Measurements from ENCODE around the gene PPFIA4.

Gene PPFIA4

DNA sequence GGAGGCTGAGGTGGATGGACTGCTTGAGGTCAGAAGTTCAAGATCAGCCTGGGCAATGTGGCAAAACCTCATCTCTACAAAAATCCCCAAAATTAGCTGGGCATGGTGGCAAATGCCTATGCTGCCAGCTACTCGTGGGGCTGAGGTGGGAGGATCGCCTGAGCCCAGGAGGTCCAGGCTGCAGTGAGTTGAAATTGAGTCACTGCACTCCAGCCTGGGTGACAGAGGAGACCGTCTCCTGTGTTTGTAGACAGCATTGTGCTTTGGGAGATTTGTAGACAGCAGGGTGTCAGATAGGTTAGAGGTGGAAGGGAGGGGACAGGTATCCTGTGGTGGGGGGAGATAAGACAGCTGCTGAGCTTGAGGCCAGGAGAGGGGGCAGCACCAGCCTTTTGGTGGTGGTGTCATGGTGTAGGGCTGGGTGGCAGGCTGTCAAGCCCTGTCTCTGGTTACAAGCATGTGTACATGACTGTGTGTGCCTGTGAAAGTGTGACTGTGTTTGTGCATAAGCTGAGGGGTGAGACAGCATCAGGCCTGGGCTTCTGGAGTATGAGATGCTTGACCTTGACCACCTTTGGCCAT, 15.2 kb downstream of the PPFIA4 start:
- no peak for DNase-seq

DNA sequence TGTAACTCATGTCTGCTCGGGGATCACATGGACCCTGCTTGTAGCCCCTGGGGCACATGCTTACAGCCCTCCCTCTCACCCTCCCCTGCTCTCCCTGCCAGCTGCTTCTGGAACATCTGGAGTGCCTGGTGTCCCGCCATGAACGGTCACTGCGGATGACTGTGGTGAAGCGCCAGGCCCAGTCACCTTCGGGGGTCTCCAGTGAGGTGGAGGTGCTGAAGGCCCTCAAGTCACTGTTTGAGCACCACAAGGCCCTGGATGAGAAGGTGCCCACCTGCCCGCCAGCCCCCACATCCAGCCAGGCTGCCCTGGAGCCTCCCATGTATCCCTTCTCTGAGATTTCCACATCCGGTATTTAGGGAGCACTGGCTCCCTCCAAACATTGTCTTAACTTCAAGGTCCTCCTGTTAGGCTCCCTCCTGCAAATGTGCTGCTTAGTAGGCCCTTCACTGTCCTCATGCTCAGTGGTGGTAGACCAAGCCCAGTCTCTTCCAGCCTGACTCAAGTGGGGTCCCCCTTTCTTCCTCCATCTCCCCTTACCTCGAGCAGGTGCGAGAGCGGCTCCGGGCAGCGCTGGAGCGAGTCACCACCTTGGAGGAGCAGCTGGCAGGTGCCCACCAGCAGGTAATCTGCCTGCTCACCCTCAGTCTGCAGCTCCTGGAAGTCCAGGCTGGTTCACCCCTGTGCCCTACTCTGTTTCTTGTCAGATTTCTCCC, 17.7 kb downstream of the PPFIA4 start:
- no peak for DNase-seq

- no peak for DNase-seq
These were observed 18.4 kb downstream of the PPFIA4 start for GRCh38 chr1:203044546-203045250.

- DNase-seq = no peak
These were observed 19.0 kb downstream of the PPFIA4 start for GRCh38 chr1:203045336-203045735.

GRCh38 chr1:203045821-203046594, 19.7 kb downstream of the PPFIA4 start:
- no peak for DNase-seq

DNA sequence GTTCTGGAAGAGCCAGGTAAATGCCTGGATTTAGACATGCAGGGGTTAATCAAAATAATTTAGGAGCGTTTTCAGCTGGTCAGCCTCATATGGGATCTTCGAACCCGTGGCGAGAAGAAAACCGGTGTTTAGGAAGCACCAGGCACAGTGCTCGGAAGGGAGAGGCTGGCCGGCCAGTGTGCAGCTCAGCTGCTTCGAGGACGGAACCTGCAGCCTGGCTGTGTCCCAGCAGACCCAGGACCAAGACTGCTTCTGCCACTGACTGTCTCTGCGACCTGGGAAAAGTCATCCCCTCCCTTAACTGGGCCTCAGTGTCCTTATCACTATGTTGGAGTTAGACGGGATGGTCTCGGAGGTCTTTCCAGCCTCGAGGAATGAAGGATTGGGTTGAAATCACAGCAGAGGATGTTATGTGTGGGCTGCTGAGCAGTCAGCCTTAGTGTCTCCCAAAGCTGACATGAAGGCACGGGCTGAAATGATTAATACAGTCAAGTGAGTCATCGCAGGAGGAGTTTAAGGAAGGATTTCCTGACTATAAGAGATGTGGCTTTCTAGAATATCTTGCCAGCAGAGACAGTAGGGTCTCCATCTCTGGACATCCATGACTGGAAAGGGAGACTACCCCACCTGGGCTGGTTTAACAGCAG, 20.8 kb downstream of the PPFIA4 start:
- no peak for DNase-seq

GRCh38 chr1:203048086-203048485, 21.8 kb downstream of the PPFIA4 start:
- no peak for DNase-seq

DNA sequence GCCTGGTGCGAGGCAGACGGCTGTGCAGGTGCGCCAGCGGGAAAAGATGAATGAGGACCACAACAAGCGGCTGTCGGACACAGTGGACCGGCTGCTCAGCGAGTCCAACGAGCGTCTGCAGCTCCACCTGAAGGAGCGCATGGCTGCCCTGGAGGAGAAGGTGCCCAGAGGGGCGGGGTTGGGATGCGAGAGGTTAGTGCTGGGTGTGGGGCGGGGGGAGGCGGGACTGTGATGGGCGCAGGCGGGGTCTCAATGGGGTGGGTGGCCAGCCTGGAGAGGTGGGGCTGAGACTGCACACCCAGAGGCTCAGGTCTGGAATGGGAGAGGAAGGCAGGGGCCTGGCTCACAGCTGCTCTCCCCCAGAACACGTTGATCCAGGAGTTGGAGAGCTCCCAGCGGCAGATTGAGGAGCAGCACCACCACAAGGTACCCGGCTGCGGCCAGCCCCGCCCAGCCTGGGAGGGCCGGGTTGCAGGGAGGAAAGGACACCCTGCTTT, 22.3 kb downstream of the PPFIA4 start:
- no peak for DNase-seq

DNA sequence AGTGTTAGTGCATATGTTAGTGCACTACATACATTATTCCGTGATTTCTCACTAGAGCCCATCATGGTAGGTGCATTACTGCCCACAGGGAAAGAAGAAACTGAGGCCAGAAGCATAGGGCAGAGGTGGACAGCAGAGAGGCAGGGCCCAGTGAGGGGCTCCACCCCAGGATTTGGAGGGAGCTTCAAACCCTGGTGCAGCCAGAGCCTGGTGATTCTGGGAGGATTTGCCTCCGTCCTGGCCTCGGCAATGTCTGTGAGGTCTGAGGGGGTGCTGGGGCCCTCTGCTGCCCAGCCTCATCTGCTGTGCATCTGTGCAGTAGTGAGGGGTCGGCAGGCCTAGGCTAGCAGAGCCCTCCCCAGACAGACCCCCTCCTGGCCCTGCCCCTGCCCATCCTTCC, 22.8 kb downstream of the PPFIA4 start:
- no peak for DNase-seq

DNA sequence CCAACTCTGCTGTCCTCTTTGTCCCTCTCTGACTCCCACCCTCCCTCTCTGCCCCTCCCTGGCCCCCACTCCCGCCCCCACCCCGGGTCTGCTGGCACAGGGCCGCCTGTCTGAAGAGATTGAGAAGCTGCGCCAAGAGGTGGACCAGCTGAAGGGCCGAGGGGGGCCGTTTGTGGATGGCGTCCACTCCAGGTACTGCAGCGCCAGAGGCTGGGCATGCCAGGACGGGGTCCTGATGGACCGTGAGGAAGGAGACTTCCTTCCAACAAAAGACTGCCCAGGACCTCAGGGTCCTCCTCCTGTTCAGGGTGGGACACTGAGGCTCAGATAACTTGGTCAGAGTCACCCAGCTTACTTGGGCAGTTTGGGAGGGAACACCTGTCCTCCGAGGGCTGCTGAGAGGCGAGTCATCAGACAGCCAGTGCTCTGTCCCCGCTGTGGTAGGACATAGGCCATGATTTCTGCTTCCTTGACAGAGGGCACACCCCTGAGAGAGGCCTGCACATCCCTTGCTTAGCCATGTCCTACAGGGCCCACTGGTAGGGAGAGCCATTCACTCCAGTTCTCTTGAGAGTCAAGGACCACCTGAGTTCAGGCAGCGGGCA, 23.4 kb downstream of the PPFIA4 start:
- DNase-seq = no peak

- no peak for DNase-seq
These were observed 24.5 kb downstream of the PPFIA4 start for GRCh38 chr1:203050826-203051225.

DNA sequence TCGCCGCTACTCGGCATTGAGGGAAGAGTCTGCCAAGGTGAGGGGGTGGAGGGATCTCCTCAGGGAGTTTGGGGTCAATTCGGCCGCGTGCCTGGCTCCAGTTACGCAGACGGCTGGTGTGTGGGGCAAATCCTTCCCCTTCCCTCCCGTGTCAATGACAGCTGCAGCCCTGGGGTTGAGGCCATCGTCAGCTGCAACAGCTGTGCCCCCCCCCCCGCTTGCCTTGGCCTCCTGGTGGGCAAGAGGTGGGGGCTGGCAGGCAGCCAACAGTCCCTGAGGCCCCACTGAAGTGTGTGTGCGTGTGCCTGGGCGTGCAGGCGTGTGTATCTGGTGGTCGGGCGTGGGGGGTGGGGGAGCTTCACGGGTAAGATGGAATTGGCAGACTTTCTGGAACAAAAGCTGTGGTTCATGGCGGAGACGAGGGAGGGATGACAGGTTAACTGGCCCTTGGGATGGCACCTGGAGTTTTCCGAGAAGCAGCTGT, 25.6 kb downstream of the PPFIA4 start:
- peak; percentile 62 for DNase-seq

DNA sequence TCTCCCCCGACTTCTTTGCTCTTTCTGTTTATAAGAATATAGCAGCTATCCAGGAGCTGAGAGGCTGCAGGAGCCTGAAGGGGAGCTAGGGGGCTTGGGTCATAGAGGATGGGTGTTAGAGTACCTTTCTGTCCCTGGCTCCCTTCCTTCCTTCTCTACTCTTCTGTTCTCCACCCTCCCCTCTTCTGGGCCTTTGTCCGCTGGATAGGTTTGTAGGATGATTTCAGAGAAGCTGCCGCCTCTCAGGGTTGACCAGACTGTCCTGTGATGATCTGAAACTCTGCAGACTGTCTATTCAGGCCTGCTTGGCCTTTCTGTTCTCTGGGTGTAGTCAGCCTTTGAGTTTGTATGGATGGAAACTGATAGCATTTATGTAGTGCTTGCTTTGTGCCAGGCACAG, 26.3 kb downstream of the PPFIA4 start:
- DNase-seq = no peak

DNA sequence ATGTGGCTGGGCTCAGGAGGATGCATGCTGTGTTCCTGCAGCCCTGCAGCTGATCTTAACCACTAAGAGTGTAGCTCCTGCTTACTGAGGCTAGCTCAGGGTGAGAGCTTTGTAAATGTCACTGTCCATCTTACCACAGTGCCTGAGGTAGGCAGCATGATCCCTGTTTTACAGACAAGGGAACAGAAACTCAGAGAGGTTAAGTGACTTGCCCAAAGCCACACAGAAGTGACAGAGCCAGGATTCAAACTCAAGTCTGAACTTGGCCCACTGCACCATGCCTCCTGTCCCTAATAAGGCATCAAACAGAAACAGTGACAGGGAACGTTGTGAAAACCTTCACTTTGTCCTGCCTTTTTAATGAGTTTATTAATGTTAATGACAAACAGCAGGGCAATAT, 27.9 kb downstream of the PPFIA4 start:
- no peak for DNase-seq

GRCh38 chr1:203054642-203055041, 28.4 kb downstream of the PPFIA4 start:
- DNase-seq = no peak

DNA sequence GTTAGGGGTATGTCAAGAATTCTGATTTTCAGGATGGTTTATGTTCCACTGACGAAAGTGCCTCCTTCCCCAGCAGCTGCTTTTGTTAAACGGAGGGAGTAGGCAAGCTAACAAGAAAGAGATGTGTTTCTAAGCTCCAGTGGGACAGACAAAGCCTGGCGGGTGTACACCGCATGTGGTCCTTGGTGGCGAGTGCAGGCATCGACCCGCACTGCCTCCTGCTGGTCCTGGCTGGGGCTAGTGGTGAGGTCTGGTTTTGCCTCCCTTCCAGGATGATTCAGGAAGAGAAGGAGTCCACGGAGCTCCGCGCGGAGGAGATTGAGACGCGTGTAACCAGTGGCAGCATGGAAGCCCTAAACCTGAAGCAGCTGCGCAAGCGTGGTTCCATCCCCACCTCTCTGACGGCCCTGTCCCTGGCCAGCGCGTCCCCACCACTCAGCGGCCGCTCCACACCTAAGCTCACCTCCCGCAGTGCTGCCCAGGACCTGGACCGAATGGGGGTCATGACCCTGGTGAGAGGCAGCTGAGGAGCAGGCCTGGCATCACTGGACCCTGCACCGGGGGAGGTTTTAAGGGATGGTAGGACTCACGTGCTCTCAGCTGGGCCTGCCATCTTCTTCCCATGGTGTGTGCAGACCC, 29.0 kb downstream of the PPFIA4 start:
- DNase-seq = no peak

GRCh38 chr1:203056012-203056411, 29.7 kb downstream of the PPFIA4 start:
- DNase-seq = no peak

DNA sequence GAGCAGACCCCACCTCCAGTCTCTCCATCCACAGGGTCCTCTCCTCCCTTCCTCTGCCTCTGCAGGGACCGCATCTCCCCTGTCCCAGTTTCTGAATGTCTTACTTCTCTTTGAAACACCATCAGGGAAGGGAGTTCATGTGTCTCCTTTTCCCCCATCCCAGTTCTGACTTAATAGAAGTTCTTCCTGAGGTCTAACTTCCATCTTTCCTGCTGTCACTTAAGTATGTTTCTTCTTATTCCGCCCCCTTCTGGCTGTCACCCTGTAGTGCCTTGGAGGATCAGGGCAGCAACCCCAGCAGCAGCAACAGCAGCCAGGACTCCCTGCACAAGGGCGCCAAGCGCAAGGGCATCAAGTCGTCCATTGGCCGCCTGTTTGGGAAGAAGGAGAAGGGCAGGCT, 30.2 kb downstream of the PPFIA4 start:
- DNase-seq = no peak

DNA sequence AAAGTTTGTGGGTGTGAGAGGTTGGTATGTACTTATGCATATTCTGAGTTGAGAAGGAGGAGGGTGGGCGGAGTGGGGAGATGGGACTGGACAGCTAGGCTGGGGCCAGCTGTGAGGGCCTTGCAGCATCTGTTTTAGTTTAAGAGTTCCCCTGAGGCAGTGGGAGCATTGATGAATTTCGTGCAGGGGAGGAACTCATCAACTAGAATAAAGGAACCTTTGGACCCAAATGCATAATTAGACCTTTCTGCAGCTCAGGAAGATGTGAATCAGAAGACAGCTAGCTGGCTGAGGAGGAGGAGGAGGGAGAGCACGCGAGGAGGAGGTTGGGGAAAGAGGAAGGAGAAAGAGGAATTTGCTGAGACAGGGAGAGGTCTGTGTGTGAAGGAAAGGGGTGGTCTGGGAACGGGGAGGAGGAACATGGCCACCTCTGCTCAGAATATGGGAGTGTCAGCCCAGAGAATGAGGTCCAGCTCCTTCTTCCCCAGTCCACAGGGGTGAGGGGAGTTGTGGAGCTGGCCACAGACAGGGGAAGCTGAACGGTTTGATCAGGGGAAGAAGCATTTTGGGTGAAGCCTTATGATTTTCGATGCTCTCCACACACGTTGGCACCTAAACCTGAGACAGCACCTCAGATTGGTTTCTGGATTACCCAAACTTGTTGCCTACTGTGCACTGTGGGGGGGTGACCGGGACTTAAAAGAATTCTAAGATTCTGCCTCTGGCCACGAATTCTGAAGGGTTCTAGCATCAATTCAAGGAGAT, 31.8 kb downstream of the PPFIA4 start:
- no peak for DNase-seq

DNA sequence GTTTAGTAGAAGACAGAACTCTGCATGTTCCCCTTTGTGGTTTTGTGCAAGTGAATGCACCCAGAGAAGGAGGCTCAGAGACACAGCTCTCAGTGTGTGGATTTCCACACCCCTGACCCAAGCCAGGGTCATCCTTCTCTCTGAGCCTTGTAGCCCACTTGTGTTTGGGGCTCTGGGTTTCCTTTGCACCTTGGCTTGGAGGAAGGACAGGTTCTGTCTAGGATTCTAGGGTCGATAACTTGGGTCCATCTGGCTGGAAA, 32.3 kb downstream of the PPFIA4 start:
- DNase-seq = no peak

DNA sequence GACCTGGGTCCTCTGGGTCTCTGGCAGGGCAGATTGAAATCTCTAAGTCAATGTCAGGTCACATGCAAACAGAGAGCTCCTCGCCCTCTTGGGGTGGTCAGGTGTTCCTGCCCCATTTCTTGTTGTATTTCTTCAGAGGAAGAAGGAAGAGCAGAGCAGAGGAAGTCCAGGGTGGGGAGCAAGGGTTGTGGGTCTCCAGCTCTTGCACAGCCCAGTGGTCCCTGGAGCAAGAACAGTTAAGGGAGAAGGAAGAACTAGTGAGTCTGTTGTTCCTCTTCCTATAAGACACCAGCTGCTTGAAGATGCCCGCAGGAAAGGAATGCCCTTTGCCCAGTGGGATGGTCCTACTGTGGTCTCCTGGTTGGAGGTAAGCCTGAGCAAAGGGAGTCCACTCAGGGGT, 33.2 kb downstream of the PPFIA4 start:
- DNase-seq = no peak
